Mesothelial cell of epicardium (in vitro differentiated cells): ENCODE results near the gene RNF187. TPM values are rescaled to one million over a fixed set of nuclear protein-coding genes. Genes with fewer than 3 reads are reported as not detected.
"Not testable (repeated sequence)": the region's sequence is repeated elsewhere in the genome, so short reads cannot be mapped to it uniquely, and the experiment has no call there.

Experiments
- DNase-seq, 2 experiments: peaks; one replicate each; pipeline ENCODE4 v3.0.0; 2021; ENCODE audit warnings: low spot score in 2 of 2; ENCODE audit not compliant: unreplicated experiment in 2 of 2
- H3K27ac Mint-ChIP-seq: 2 replicates; pipeline ENCODE4 v1.8.0; 2021; ENCODE audit warnings: mixed read lengths
- H3K27me3 Mint-ChIP-seq: 2 replicates; pipeline ENCODE4 v1.8.0; 2021; ENCODE audit warnings: low read depth, mixed read lengths
- H3K36me3 Mint-ChIP-seq: 2 replicates; pipeline ENCODE4 v1.8.0; 2021; ENCODE audit warnings: mixed read lengths
- H3K4me1 Mint-ChIP-seq: 2 replicates; pipeline ENCODE4 v1.8.0; 2021; ENCODE audit warnings: mixed read lengths
- H3K4me3 Mint-ChIP-seq: 2 replicates; pipeline ENCODE4 v1.8.0; 2021; ENCODE audit warnings: mild to moderate bottlenecking, moderate library complexity, mixed read lengths
- H3K9me3 Mint-ChIP-seq: 2 replicates; pipeline ENCODE4 v1.8.0; 2021; ENCODE audit warnings: mixed read lengths
- total RNA-seq: library from RNA; stranded (reverse); gene quantifications from 3 replicates; pipeline ENCODE4 v1.2.1, GENCODE V29; 2021
- TF ChIP-seq, protein P1 (sequence below): fragments of 200-600 bp; sonication (generic); IDR thresholded peaks from one replicate; pipeline ENCODE4 v1.5.0; 2021; ENCODE audit warnings: antibody characterized with exemption; ENCODE audit not compliant: unreplicated experiment

RNF187 gene
- total RNA-seq, 1 donor from 2014 or later = 85.1 TPM

DNA sequence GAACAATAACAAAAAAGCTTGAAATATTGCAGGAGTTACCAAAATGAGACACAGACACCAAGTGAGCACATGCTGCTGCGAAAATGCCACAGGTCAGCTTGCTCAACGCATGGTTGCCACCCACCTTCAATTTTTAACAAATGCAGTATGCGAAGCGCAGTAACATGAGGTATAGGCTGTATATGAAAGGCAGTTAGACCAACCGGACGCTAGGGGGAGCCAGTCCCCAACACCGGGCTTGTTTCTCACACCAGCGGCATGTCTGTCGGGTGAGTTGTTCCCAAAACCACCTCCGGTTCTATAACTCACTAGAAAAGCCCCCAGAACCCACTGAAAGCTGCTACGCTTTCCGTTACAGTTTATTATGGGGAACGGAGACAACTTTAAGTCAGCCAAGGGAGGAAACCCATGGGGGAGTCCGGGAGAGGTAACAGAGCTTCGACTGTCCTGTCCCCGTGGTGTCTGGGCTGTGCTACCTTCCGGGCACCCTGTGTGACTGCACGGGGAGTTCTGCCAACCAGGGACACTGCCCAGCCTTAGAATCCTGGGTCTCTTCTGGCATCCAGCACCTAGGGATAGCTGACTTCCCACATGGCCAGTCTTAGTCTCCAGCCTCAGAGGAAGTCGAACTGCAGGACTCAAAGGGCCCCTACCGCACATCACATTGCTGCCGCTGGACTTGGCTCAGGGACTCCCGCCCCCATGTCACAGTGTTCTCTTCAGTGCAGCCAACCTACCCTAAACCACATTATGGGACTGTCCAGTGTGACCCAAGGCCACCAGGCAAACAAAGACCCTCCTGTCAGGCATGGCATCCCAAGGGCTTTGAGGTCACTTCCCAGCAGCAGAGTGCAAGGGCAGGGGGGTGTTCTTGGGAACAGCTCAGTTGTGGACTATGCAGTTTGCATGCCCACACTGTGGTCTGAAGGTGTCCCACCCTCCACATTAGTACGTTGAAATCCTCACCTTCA lies 14.0 kb downstream of the RNF187 start:
- DNase-seq = peak; percentile 55 to 85
- peaks cover 2% of the 10 kb centered on the region for H3K4me1 Mint-ChIP-seq
- TF ChIP-seq, protein P1, sequence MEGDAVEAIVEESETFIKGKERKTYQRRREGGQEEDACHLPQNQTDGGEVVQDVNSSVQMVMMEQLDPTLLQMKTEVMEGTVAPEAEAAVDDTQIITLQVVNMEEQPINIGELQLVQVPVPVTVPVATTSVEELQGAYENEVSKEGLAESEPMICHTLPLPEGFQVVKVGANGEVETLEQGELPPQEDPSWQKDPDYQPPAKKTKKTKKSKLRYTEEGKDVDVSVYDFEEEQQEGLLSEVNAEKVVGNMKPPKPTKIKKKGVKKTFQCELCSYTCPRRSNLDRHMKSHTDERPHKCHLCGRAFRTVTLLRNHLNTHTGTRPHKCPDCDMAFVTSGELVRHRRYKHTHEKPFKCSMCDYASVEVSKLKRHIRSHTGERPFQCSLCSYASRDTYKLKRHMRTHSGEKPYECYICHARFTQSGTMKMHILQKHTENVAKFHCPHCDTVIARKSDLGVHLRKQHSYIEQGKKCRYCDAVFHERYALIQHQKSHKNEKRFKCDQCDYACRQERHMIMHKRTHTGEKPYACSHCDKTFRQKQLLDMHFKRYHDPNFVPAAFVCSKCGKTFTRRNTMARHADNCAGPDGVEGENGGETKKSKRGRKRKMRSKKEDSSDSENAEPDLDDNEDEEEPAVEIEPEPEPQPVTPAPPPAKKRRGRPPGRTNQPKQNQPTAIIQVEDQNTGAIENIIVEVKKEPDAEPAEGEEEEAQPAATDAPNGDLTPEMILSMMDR = peak; percentile 86
- H3K36me3 Mint-ChIP-seq = peaks cover 12% of the 10 kb centered on the region
- H3K27ac Mint-ChIP-seq = no peak overlapping the region
- peaks cover 38% of the 10 kb centered on the region for H3K27me3 Mint-ChIP-seq
- peak overlapping the region; percentile 47 for H3K4me3 Mint-ChIP-seq
- H3K9me3 Mint-ChIP-seq = peaks cover 2% of the 10 kb centered on the region

DNA sequence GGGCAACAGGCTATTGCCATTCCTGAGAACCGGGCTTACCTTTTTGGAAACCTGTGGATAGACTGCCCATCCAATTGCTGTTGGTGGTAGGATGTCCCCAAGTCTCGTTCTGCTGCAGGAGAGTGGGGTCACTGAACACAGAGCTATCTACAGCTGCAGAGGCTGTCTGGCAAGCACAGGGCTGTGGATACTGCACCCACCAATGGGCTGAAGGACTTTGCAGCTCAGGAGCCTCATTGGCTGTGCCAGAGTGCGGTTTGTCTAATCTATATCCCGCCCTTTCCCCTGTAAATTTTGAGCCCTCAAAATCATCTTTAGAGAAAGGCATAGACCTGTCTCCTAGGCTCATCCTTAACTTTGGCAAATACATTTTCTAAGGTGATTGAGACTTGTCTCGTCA lies 15.3 kb downstream of the RNF187 start:
- no peak overlapping the region for H3K27ac Mint-ChIP-seq
- peaks cover 45% of the 10 kb centered on the region for H3K27me3 Mint-ChIP-seq
- DNase-seq = no peak
- peaks cover 2% of the 10 kb centered on the region for H3K4me1 Mint-ChIP-seq
- H3K9me3 Mint-ChIP-seq = no peaks in the 10 kb centered on the region
- no peaks in the 10 kb centered on the region for H3K36me3 Mint-ChIP-seq
- no peak overlapping the region for H3K4me3 Mint-ChIP-seq
- TF ChIP-seq, protein P1 = no peak

DNA sequence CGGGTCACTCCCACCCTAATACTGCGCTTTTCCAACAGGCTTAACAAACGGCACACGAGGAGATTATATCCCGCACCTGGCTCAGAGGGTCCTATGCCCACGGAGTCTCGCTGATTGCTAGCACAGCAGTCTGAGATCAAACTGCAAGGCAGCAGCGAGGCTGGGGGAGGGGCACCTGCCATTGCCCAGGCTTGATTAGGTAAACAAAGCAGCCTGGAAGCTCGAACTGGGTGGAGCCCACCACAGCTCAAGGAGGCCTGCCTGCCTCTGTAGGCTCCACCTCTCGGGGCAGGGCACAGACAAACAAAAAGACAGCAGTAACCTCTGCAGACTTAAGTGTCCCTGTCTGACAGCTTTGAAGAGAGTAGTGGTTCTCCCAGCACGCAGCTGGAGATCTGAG lies 18.8 kb downstream of the RNF187 start:
- DNase-seq, H3K9me3 Mint-ChIP-seq, H3K4me3 Mint-ChIP-seq, H3K36me3 Mint-ChIP-seq, H3K4me1 Mint-ChIP-seq, H3K27ac Mint-ChIP-seq: not testable (repeated sequence)
- H3K27me3 Mint-ChIP-seq = peaks cover 72% of the 10 kb centered on the region

DNA sequence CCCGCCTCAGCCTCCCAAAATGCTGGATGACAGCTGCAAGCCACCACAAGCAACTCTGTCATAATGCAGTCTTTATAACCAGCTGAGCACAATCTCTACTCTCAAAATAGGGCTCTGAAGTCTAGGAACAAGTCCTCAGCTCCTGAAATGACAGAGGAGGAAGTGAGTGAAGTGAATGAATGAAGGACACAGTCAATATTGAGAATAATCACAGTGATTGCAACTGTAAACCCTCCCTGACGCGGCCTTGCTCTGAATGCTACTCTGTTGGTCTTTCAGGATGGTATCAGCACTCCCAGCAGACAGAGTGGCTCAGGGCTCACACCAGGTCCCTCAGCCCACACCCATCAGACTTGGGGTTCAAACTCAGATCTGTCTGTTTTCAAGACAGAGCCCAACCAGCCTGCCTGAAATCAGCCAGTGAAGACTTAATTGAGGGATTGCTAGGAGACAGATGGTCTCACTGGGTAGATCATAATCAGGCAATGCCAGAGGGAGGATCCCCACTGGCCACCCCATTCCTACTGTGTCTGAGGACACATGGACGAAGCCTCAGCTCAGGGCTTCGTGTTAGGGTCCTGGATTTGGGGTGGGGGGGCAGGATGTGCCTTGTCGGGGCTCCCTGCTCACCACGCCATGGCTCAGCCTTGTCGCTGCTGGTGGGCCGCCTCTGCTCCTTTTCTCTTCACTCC lies 20.9 kb downstream of the RNF187 start:
- H3K4me1 Mint-ChIP-seq = no peaks in the 10 kb centered on the region
- H3K36me3 Mint-ChIP-seq = no peaks in the 10 kb centered on the region
- DNase-seq = no peak
- TF ChIP-seq, protein P1 = no peak
- no peaks in the 10 kb centered on the region for H3K9me3 Mint-ChIP-seq
- no peak overlapping the region for H3K4me3 Mint-ChIP-seq
- no peak overlapping the region for H3K27ac Mint-ChIP-seq
- H3K27me3 Mint-ChIP-seq = peaks cover 77% of the 10 kb centered on the region

DNA sequence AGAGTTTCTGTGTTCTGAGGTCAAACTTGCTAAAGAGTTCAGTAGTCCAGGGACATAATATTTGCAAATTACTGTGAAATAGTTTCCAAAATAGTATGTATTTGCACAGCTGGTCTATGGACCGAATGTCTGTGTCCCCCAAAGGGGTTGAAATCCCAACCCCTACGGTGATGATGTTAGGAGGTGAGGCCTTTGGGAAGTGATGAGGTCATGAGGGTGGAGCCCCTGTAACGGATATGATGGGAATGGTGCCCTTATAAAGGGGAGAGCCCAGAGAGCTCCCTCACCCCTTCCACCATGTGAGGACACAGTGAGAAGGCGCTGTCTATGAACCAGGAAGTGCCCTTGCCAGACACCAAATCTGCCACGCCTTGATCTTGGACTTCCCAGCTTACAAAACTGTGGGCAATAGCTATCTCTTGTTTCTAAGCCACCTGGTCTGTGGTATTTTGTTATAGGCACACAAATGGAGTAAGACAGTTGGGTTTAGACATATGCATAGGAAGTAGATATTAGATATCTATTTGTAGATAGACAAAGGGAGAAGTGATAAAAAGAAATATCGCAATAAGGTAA lies 21.7 kb downstream of the RNF187 start:
- Mint-ChIP-seq H3K4me3 (no peak overlapping the region), H3K9me3 (no peaks in the 10 kb centered on the region), H3K27me3 (peaks cover 75% of the 10 kb centered on the region), H3K4me1 (no peaks in the 10 kb centered on the region), H3K36me3 (no peaks in the 10 kb centered on the region), H3K27ac (no peak overlapping the region)
- DNase-seq = no peak
- TF ChIP-seq, protein P1 = no peak
